GM12873 (cell line): ENCODE measurements around the gene FRRS1L.

Experiments
- CTCF ChIP-seq: IDR thresholded peaks from 2 replicates; pipeline ENCODE4 v1.5.1; 2012; ENCODE audit warnings: low read depth, mild to moderate bottlenecking, moderate library complexity, low read length, control low read depth; ENCODE audit not compliant: insufficient read depth; ENCODE audit errors: missing control alignments

Gene FRRS1L

GRCh38 chr9:109171926-109172325, 4.9 kb upstream of the FRRS1L start:
- no peak for TF ChIP-seq CTCF

GRCh38 chr9:109168170-109168569, 1.1 kb upstream of the FRRS1L start:
- no peak for TF ChIP-seq CTCF

DNA sequence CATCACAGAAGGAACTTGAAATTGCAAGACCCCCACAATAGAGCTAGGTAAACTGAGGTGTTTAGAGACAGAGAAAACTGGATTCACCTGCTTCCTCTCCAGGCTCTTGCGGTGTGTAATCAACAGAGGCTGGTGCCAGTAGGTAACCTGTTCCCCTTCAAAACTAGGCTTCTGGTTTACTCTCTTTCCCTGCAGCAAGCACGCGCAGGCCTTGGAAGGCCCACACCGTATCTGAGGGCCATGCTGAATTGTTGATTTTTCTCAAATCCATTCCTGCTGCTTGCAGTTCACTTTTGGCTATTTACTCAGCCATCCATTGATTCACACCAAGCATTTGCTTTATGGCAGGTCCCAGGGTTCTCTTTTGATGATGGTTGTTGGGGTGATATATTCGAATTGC, 667 bp upstream of the FRRS1L start:
- TF ChIP-seq CTCF: no peak

- TF ChIP-seq CTCF: no peak
Observed at GRCh38 chr9:109166171-109166770, 778 bp downstream of the FRRS1L start.

DNA sequence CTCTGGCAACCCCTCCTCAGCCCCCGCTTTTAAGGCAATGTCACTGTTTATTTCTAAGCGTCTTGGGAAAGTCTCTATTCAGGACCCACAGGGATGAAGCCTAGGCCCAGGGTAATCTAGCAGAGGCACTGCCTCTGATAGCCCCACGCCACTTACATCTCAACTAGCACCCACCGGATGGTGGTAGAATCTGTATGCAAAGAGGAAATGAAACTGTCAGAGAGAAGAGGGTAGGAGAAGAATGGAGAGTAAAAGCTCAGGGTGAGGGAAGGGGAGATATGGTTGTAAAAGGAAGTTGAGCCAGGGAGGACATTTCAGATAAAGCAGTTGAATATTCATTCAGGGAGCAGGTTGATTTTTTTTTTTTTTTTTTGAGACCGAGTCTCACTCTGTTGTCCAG, 3.0 kb downstream of the FRRS1L start:
- TF ChIP-seq CTCF: no peak

- TF ChIP-seq CTCF: no peak
Observed at GRCh38 chr9:109163194-109163593, 3.9 kb downstream of the FRRS1L start.

DNA sequence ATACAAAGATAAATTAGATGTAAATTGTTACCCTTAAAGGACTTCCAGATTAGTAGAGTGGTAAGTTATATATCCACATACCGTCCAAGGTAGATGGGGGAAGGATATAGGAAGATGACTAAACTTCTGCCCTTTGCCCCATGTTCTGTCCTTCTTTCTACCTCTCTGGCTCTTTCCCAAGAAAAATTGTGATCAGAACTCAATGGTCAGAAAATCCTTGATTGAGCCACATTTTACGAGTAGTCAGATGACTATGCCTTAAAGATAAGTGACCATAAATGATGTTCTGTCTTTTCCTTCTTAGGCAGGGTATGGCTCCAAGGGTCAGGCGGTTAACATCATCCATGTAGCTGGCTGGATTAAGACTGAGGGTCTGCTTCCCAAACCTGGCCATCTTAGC, 4.4 kb downstream of the FRRS1L start:
- TF ChIP-seq CTCF: no peak

DNA sequence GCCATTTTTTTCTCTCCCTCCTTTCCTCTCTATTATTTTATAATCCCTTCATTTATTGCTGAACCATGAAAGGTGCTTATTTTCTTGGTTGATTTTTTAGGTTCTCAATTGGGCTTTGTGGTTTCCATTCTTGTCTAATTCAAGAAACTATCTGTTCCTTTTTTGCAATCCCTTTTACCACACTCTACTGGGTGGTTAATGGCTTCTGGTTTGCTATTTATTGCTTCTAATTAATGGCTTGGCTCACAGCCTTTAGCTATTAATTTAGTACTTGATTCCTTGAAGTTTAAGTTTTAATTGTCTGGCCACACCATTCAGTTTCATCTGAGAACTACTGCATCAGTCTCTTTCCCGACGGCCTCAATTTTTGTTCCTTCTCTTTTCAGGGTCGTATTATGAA, 5.6 kb downstream of the FRRS1L start:
- no peak for TF ChIP-seq CTCF
